ENCODE data around the gene LRRC10B.
"Not testable (repeated sequence)": the region's sequence is repeated elsewhere in the genome, so short reads cannot be mapped to it uniquely, and the experiment has no call there.

The LRRC10B gene

GRCh38 chr11:61507962-61508861 lies at the start of gene LRRC10B:
Gene LRRC10B, plus strand, starts transcription at chr11:61508749. Its CDS starts 250 bp downstream, at chr11:61508999.
- no peak for DNase-seq (ENCODE audit: low read depth)

GRCh38 chr11:61460474-61460881 lies 48.1 kb upstream of the LRRC10B start:
- DNase-seq (ENCODE audit: low read depth) = peak; percentile 82

GRCh38 chr11:61460986-61461385 lies 47.6 kb upstream of the LRRC10B start:
- DNase-seq (ENCODE audit: low read depth) = no peak

GRCh38 chr11:61467602-61468001 lies 40.9 kb upstream of the LRRC10B start:
- not testable (repeated sequence) for DNase-seq (ENCODE audit: low read depth)

GRCh38 chr11:61468002-61468401 lies 40.5 kb upstream of the LRRC10B start:
- DNase-seq (ENCODE audit: low read depth) = no peak

GRCh38 chr11:61472282-61472681 lies 36.3 kb upstream of the LRRC10B start:
- DNase-seq (ENCODE audit: low read depth) = peak; percentile 78

- peak; percentile 86 for DNase-seq (ENCODE audit: low read depth)
Observed at GRCh38 chr11:61472868-61473267, 35.7 kb upstream of the LRRC10B start.

- peak; percentile 22 for DNase-seq (ENCODE audit: low read depth)
Observed at GRCh38 chr11:61473370-61474012, 35.1 kb upstream of the LRRC10B start.

- no peak for DNase-seq (ENCODE audit: low read depth)
Observed at GRCh38 chr11:61474013-61474643, 34.4 kb upstream of the LRRC10B start.

- DNase-seq (ENCODE audit: low read depth) = no peak
Observed at GRCh38 chr11:61475433-61475832, 33.1 kb upstream of the LRRC10B start.

GRCh38 chr11:61476371-61476770 lies 32.2 kb upstream of the LRRC10B start:
- no peak for DNase-seq (ENCODE audit: low read depth)

GRCh38 chr11:61477126-61477525 lies 31.4 kb upstream of the LRRC10B start:
- DNase-seq (ENCODE audit: low read depth) = no peak

GRCh38 chr11:61477727-61478148 lies 30.8 kb upstream of the LRRC10B start:
- no peak for DNase-seq (ENCODE audit: low read depth)

- not testable (repeated sequence) for DNase-seq (ENCODE audit: low read depth)
Observed at GRCh38 chr11:61479360-61480058, 29.0 kb upstream of the LRRC10B start.

- no peak for DNase-seq (ENCODE audit: low read depth)
Observed at GRCh38 chr11:61480261-61480993, 28.1 kb upstream of the LRRC10B start.

GRCh38 chr11:61480994-61481335 lies 27.6 kb upstream of the LRRC10B start:
- no peak for DNase-seq (ENCODE audit: low read depth)

GRCh38 chr11:61481806-61482205 lies 26.7 kb upstream of the LRRC10B start:
- DNase-seq (ENCODE audit: low read depth) = no peak

GRCh38 chr11:61482513-61482912 lies 26.0 kb upstream of the LRRC10B start:
- no peak for DNase-seq (ENCODE audit: low read depth)

GRCh38 chr11:61484541-61484940 lies 24.0 kb upstream of the LRRC10B start:
- DNase-seq (ENCODE audit: low read depth) = no peak

- no peak for DNase-seq (ENCODE audit: low read depth)
Observed at GRCh38 chr11:61485080-61485479, 23.5 kb upstream of the LRRC10B start.

GRCh38 chr11:61486011-61486620 lies 22.4 kb upstream of the LRRC10B start:
- DNase-seq (ENCODE audit: low read depth) = no peak

Data from fibroblast of gingiva (primary cell).